T47D (cell line): ENCODE data around the gene THBS2.
"Not testable (repeated sequence)": the region's sequence is repeated elsewhere in the genome, so short reads cannot be mapped to it uniquely, and the experiment has no call there.

ENCODE experiments used
- DNase-seq, 2 experiments: peaks; one replicate each; pipeline versions ENCODE4 v3.0.0 to v3.0.0-alpha.2; 2011 to 2012; ENCODE audit warnings: low read depth in 1 of 2, low spot score in 1 of 2
- JUND ChIP-seq: IDR thresholded peaks from 2 replicates; pipeline ENCODE4 v1.6.1; 2012; ENCODE audit warnings: low read depth
- in situ Hi-C: cut with HindIII; loops from 2 replicates; pipeline ENCODE4 v1.10.0; 2016; ENCODE audit warnings: low sequenced_read_pairs, low pct_unique_long_range_greater_than_20kb

The THBS2 gene

DNA sequence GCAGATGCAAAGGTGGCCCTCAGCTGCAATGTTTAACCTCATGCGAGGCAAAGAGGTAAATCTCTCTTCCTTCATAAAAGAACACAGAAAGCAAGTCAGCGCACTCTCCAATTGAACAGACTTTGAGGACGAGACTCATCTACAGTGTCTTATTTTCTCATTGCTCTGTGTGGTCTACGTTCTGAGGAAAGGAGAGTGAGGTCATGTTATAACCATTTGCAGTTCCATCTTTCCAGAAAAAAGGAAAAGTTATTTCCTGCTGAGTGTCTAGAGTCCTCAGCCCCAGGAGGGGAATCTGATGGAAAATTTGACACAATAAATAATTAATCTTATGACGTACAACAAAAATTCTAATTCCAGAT is 35.6 kb upstream of the THBS2 start:
- TF ChIP-seq JUND = no peak
- DNase-seq = no peak
- in situ Hi-C loops = no loop called here

DNA sequence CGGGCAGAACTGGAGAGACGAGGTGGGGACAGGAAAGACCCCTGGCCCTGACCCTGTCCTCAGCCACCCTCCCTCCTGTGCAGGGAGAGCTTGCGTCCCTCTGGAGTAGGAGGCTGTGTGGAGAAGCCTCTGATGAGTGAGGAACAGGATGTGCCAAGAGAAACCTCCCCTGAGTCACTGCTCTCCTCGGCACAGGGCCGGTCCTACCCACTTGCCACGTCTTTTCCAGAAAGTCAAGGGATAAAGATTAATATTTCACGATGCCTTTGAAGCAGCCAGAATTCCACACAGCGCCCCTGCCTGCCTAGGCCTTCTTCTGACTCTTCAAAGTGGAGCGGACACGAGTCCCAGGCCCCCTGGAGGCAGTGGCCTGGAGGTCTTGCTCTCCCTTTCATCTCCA is 34.9 kb upstream of the THBS2 start:
- no peak for TF ChIP-seq JUND
- DNase-seq = no peak
- in situ Hi-C loops = no loop called here

GRCh38 chr6:169287675-169288074 is 34.0 kb upstream of the THBS2 start:
- no peak for TF ChIP-seq JUND
- in situ Hi-C loops = no loop called here
- peak in 1 of 2 experiments; percentile 30 for DNase-seq

DNA sequence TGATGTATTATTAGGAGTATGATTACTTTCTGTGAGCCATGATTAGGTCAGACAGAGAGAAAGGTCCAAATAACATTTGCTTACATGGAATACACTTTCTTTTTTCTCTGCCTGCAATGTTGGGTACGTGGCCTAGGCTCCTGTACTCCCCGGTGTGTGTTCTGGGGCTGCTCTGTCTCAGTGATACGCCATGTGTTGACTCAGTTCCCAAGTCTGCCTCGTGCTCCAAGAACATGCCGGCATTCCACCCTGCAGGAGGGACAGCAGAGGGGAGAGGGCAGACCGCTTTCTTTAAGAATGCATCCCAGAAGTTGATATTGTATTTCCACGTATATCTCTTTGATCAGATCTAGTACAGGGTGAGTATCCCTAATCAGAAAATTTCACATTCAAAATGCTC is 33.3 kb upstream of the THBS2 start:
- in situ Hi-C loops = no loop called here
- no peak for DNase-seq
- TF ChIP-seq JUND = no peak

- in situ Hi-C loops = no loop called here
- DNase-seq = no peak
- TF ChIP-seq JUND = no peak
Observed at GRCh38 chr6:169285165-169285564, 31.5 kb upstream of the THBS2 start.

GRCh38 chr6:169283924-169284323 is 30.3 kb upstream of the THBS2 start:
- no peak for DNase-seq
- in situ Hi-C loops = no loop called here
- no peak for TF ChIP-seq JUND

DNA sequence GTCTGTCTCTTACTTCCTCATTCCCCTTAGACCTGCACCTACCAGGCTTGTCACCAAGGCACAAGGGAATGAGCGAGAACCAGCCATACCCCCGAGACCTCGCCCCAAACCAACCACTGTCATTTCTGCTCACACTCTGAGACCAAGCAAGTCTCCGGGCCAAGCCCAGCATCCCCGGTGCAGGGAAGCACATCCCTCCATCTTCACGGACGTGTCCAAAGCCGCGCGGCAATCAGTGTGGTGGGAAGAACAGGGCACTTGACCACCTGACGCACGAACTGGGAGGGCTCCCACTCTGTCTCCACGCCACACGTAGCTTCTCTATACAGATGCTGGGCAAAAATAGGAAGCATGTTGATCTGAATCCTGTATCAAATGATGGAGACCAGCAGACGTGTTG is 28.4 kb upstream of the THBS2 start:
- no peak for TF ChIP-seq JUND
- in situ Hi-C loops = no loop called here
- no peak for DNase-seq

- in situ Hi-C loops = no loop called here
- TF ChIP-seq JUND = no peak
- DNase-seq = no peak
Observed at GRCh38 chr6:169277619-169278018, 24.0 kb upstream of the THBS2 start.

- DNase-seq = no peak
- TF ChIP-seq JUND = no peak
- in situ Hi-C loops = no loop called here
Observed at GRCh38 chr6:169274781-169275180, 21.1 kb upstream of the THBS2 start.

- no peak for DNase-seq
- in situ Hi-C loops = no loop called here
- no peak for TF ChIP-seq JUND
Observed at GRCh38 chr6:169273511-169273910, 19.9 kb upstream of the THBS2 start.

DNA sequence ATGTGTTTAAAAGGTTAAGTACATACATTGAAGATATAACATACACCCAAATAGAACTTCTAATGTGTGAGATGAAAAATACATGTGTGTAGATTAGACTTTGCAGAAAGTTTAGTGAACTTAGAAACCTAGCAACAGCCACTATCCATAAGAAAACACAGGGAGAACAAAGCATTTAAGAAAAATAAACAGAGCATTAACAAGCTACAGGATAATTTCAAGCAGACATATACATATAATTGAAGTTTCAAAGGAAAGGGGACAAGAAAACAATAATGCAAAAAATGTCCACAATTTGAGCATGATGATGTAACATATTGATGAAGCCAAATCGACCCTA is 18.2 kb upstream of the THBS2 start:
- no peak for DNase-seq
- in situ Hi-C loops = no loop called here
- no peak for TF ChIP-seq JUND

GRCh38 chr6:169271158-169271876 is 17.7 kb upstream of the THBS2 start:
- DNase-seq = no peak
- no peak for TF ChIP-seq JUND
- in situ Hi-C loops = no loop called here

GRCh38 chr6:169270077-169270380 is 16.4 kb upstream of the THBS2 start:
- in situ Hi-C loops = not testable (repeated sequence)

DNA sequence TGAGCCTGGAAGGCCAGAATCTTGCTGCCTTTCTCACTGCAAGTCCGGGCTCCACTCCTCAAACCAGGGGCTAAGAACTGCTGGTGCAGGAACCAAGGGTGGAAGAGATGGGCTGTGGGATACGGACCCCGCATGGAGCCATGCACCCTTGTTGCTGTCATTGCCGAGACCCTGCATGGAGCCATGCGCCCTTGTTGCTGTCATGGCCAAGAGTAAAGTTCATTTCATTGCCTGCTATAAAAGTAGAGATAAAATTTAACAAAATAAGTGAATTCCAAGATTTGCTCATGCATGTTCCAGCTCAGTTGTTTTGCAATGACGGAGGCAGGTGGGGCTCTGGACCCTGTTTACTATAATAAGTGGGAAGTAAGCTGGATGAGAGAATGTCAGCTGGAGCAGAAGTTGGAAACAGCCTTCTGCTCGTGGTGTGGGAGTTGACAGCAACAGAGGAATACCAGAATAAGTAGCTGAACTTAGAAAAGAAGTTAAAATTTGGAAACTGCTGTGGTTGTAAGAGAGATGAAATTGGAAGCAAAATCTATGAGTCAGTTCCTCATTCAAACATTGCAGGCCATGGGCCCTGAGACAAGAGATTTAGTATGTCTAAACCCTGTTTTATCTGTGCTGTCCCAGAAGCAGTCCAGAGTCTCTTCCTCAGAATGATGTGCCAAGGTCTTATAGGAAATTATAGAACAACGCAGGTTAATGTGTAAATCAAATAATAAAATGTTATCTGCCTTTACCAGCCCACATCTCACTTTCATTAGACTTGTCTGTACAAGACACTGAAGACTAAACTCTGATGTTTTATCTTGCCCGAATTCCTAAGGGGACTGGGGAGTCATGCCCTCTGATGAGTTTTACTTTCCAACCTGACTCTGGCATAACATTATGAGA is 15.8 kb upstream of the THBS2 start:
- TF ChIP-seq JUND = no peak
- in situ Hi-C loops = no loop called here
- no peak for DNase-seq

More at GRCh38 chr6:169270077-169270380, 16.4 kb upstream of the THBS2 start:
- not testable (repeated sequence) for DNase-seq
